ENCODE results near the gene LTF. TPM values are rescaled to one million over a fixed set of nuclear protein-coding genes. Genes with fewer than 3 reads are reported as not detected.

Gene LTF
- total and polyA plus RNA-seq, 2 of the 13 experiments (the other 11 are each of a cell fraction or from before 2014, with no cell fraction given): not detected

- POLR2A ChIA-PET: no interaction called here
- Histone ChIP-seq H3K79me2 (ENCODE audit: insufficient read depth, low read length) (no peaks in the 10 kb centered on the region), H2AFZ (ENCODE audit: low read length) (no peak overlapping the region), H3K4me2 (ENCODE audit: low read depth, low read length) (no peak overlapping the region), H3K4me3 (replicated peaks in 1 of 3; ENCODE audit: insufficient read depth in 1 of 3, low read depth in 2 of 3, low read length in 3 of 3) (no peak overlapping the region), H3K27ac (ENCODE audit: extremely low read length, insufficient read depth, low read length) (no peak overlapping the region), H3K9me3 (ENCODE audit: low read length) (no peaks in the 10 kb centered on the region), H3K4me1 (ENCODE audit: insufficient read depth, low read length) (peaks cover 13% of the 10 kb centered on the region), H3K36me3 (replicated peaks in 1 of 2; ENCODE audit: control insufficient read depth in 1 of 2, insufficient read depth in 2 of 2, low read length in 2 of 2) (no peaks in the 10 kb centered on the region), H4K20me1 (ENCODE audit: insufficient read depth, low read length) (no peaks in the 10 kb centered on the region), H3K27me3 (ENCODE audit: control insufficient read depth in 1 of 2, insufficient read depth in 2 of 2, low read length in 2 of 2) (no peaks in the 10 kb centered on the region; a peak in 1 of 5 replicates), H3K9ac (ENCODE audit: insufficient read depth, low read depth, low read length) (no peak overlapping the region)
- in situ Hi-C loops (cut with HindIII; ENCODE audit: extremely low pct_ligation_motif_present, low pct_unique_long_range_greater_than_20kb) (no loop called here), intact Hi-C loops (cut with micrococcal nuclease; ENCODE audit: unreplicated experiment) (no loop called here)
- WGBS (ENCODE audit: low lambda C conversion rate): 50% methylated on average over 5 of the region's 5 CpGs
- TF ChIP-seq HNF1A (IDR thresholded peaks at IDR 0.05; ENCODE audit: low read depth): no peak
- TF ChIP-seq HNF1A (CRISPR knock-in tag; IDR thresholded peaks at IDR 0.05; ENCODE audit: borderline replicate concordance): no peak
- TF ChIP-seq TERF1 (CRISPR knock-in tag; IDR thresholded peaks at IDR 0.05): no peak
- no peak for TF ChIP-seq ISX (CRISPR knock-in tag; conservative IDR thresholded peaks at IDR 0.05)
- no peak for TF ChIP-seq DR1 (CRISPR knock-in tag; IDR thresholded peaks at IDR 0.05)
- CTCF ChIA-PET (ENCODE audit: low intra/inter-chr PET ratio, low total read pairs): no interaction called here
- FAIRE-seq (no peak), ATAC-seq (no peak), DNase-seq (ENCODE audit: low spot score) (no peak)
- no TSS peak for BruUV-seq (replicated peaks)
These were observed 35.0 kb downstream of the LTF start for GRCh38 chr3:46429671-46430070.

All from HepG2 (cell line).